IPS-18c (cell line): ENCODE measurements around the gene SCGB1C2.
"Not testable (repeated sequence)": the region's sequence is repeated elsewhere in the genome, so short reads cannot be mapped to it uniquely, and the experiment has no call there.

ENCODE experiments used
- H3K4me3 ChIP-seq: 2 replicates; pipeline ENCODE4 v1.7.0; 2013; ENCODE audit warnings: low read depth, mild to moderate bottlenecking, low read length, moderate library complexity; ENCODE audit not compliant: insufficient read depth
- H3K9me3 ChIP-seq: one replicate; pipeline ENCODE4 v1.6.1; 2013; ENCODE audit warnings: mild to moderate bottlenecking, low read length, moderate library complexity; ENCODE audit not compliant: control insufficient read depth, insufficient read depth

Gene SCGB1C2

DNA sequence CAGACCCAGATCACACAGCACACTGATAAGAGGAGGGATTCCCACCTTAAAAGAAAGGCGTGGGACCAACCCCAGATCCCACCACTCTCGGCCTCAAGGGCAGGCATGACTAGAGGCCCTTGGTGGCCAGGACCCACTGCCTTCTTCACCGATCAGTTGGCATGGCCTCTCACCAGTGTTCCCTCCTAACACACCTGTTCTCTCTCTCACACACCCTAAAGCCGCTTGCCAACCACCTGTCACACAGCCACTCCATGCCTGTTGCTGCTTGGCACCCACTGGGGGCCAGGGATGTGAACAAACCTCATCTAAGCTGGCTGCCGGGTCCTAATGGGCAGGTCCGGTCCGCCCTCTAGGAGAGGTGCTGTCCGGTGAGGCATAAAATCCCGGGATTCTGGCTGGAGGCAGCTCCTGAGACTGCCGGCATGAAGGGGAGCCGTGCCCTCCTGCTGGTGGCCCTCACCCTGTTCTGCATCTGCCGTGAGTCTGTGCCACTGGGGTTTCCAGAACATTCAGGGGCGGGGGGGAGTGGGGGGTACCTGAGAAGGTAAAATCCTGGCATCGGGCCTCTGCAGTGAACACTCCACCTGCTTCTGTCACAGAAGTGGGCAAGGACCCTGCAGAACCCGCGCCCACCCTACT lies at the start of gene SCGB1C2:
Gene SCGB1C2 (plus strand): TSS at position 404 of the 642 bp plus-strand sequence. CDS start 22 bp downstream, at position 426.
- not testable (repeated sequence) for H3K4me3 ChIP-seq, H3K9me3 ChIP-seq

DNA sequence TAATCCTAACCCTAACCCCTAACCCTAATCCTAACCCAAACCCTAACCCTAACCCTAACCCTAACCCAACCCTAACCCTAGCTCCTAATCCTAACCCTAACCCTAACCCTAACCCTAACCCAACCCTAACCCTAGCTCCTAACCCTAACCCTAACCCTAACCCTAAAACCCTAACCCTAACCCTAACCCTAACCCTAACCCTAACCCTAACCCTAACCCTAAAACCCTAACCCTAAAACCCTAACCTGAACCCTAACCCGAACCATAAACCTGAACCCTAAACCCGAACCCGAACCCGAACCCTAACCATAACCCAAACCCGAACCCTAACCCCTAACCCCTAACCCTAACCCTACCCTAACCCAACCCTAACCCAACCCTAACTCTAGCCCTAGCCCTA lies 24.3 kb upstream of the SCGB1C2 start:
- not testable (repeated sequence) for H3K9me3 ChIP-seq, H3K4me3 ChIP-seq

DNA sequence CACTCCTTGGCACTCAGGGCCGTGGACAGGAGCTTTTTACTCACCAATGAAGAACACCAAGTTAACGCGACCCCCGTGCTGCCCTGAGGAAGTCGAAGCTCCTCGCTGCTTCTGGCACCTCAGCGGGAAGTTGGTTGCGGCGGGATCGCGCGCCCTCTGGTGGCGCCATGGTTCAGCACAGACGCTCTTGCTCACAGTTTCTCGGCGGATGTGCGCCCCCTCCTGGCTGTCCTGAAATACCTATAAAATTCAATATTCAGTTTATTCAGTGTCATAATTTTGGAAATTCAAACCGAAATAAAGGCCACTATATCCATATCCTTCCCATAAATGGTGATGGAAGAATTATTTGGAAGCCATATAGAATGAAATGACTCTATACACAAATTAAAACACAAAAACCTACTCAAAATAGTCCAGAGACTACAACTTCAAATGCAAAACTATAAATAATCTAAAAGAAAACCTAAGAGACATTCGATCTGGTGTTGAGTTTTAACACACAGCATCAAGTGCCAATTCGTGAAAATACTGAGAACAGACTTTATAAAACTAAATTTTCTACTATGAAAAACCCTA lies 18.9 kb upstream of the SCGB1C2 start:
- H3K4me3 ChIP-seq, H3K9me3 ChIP-seq: not testable (repeated sequence)

DNA sequence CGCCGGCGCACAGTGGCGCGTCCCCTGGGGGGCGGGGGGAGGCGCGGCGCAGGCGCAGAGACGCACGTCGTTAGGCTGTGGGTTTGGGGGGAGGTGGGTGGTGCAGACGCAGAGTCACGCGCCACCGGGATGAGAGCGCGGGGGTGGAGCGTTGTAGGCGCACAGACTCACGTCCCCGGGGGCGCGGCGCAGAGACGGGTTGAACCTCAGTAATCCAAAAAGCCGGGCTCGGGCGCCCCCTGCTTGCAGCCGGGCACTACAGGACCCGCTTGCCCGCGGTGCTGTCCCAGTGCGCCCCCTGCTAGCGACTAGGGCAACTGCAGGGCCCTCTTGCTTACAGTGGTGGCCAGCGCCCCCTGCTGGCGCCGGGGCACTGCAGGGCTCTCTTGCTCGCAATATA lies 3.4 kb upstream of the SCGB1C2 start:
- not testable (repeated sequence) for H3K4me3 ChIP-seq, H3K9me3 ChIP-seq

DNA sequence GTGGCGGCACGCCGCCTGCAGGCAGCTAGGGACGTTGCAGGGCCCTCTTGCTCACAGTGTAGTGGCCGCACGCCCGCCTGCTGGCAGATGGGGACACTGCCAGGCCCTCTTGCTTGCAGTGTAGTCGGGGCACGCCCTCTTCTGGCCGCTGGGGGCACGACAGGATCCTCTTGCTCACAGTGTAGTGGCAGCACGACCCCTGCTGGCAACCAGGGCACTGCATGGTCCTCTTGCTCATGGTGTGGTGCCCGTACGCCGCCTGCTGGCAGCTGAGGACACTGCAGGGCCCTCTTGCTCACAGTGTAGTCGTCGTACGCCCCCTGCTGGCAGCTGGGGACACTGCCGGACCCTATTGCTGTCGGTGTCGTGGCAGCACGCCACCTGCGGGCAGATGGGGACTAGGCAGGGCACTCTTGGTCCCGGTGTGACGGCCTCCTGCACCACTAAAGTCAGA lies 3.0 kb upstream of the SCGB1C2 start:
- H3K9me3 ChIP-seq, result not testable (repeated sequence)

DNA sequence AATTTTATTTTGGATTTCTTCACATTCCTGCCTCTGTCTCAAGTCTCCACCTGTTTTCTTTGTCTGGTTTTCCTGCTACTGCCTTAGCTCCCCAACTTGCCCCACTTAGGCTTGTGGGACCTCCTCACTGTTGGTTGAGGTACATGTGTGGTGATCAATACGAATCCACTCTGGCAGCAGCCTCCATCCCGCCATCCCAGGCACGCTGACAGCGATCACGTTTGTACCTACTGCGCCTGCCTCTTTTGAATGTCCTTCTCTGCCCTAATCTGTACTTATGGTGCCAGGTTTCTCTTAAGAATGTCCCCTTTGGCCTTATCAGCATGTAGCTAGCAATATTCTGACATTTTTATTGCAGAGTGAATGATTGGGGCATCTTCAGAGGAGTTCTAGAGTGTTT lies 2.3 kb upstream of the SCGB1C2 start:
- not testable (repeated sequence) for H3K9me3 ChIP-seq, H3K4me3 ChIP-seq

More for the DNA sequence above, 3.0 kb upstream of the SCGB1C2 start:
- not testable (repeated sequence) for H3K4me3 ChIP-seq

DNA sequence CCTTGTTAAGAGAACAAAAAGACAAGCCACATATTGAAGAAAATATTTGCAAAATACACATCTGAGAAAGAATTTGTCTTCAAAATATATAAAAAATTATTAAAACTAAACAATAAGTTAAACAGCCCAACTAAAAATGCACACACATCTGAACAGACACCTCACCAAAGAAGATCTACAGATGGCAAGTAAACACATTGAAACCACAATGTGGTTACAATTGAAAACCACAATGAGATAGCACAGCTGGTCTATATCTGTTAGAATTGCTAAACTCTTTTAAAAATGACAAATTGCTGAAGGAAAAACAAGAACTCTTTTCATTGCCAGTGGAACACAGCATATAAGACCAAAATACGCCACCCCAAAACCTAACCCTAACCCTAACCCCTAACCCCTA lies 1.5 kb upstream of the SCGB1C2 start:
- not testable (repeated sequence) for H3K9me3 ChIP-seq, H3K4me3 ChIP-seq

DNA sequence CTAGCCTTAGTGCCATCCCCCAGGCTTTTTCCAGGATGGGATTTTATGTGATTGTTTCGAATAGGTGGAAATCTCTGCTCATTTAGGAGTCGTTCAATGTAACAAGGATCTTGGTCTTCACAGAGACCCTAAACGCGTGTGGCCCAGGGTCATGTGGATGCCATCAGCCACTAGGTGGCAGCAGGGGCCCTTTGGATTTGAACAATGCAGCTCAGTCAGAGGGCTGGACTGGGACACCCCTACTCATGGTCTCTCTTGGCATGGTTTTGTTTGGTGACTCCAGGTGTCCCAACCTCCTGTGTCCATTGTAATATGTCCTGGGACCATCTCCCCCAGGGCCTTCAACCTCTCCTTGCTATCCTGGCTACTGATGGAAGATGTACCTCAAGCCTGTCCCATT lies 838 bp upstream of the SCGB1C2 start:
- not testable (repeated sequence) for H3K4me3 ChIP-seq, H3K9me3 ChIP-seq

DNA sequence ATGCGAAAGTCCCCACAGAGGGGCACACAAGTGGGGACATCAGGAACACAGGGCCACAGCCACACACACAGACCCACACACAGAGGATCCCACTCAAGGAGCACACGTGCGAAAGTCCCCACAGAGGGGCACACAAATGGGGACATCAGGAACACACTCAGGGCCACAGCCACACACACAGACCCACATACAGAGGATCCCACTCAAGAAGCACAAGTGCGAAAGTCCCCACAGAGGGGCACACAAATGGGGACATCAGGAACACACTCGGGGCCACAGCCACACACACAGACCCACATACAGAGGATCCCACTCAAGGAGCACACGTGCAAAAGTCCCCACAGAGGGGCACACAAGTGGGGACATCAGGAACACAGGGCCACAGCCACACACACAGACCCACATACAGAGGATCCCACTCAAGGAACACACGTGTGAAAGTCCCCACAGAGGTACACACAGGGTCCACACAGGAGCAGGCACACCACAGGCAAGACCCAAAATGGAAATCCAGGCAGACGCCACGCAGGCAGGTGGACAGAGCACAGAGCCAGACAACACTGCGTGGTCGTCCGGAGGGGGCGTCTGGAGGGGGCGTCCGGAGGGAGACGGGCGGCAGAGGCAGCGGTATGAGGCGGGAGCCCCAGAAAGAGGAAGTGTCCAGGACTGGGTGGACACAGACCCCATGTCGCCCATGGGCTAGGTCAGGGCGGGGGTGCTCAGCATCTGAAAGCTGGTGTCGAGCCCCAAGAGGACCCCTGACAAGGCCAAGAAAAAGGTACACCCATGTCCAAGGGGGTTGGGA lies 2.2 kb downstream of the SCGB1C2 start:
- not testable (repeated sequence) for H3K4me3 ChIP-seq, H3K9me3 ChIP-seq

DNA sequence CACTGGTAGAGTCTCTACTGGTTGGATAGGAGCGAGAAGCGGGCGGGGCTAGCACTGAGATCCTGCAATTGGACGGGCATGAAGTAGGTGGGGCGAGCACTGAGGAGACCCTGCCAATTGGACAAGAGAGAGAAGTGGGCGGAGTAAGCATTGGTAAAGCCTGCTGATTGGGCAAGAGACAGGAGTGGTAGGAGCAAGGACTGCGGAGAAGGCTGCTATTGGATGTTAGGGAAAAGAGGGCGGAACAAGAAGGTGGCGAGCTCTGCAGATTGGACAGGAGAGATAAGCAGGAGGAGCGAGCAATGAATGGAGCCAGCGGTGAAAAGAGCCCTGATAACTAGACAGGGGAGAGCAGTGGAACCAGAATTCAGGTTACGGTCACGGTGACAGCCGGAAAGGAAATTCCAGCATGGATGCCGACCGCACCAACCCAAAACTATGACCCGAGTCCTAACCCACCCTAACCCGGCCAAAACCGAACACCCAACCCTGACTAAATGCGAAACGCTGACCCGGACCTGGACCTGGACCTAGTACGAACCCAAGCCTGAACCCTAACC lies 4.8 kb downstream of the SCGB1C2 start:
- H3K9me3 ChIP-seq, result peaks cover 2% of the 10 kb centered on the region
- H3K4me3 ChIP-seq, result no peak overlapping the region

DNA sequence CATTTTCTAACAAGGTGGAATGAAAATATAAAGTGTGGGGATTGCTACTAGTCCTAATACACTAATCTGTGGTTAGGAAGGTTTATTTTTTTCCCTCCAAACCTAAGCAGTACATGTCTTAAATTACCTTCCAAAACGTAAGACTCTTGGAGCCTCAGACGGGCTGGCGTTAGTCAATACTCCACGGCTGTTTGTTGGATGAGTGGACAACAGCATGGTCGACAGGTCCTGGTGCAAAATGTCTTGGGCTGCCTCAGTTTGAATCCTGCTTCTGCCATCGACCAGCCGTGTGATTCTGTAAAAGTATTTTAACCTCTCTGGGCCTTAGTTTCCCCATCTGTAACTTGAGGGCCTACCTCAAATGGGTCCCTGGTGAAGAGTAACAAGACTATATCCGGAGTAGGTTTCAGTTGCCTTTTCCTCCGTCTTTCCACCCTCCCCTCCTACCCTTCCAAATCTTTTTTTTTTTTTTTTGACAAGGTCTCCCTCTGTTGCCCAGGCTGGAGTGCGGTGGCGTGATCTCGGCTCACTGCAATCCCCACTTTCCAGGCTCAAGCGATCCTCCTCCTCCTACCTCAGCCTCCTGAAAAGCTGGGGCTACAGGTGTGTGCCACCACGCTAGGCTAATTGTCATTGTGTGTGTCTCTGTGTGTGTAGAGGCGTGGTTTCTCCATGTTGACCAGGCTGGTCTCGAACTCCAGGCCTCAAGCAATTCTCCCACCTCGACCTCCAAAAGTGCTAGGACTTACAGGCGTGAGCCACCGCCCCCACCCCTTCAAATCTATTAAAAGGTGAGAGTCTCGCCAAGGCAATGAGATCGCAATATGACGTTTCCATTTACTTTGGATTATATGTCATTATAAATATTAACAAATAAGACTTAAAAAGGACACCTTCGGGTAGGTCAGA lies 5.8 kb downstream of the SCGB1C2 start:
- Histone ChIP-seq H3K9me3 (peaks cover 2% of the 10 kb centered on the region), H3K4me3 (no peak overlapping the region)

DNA sequence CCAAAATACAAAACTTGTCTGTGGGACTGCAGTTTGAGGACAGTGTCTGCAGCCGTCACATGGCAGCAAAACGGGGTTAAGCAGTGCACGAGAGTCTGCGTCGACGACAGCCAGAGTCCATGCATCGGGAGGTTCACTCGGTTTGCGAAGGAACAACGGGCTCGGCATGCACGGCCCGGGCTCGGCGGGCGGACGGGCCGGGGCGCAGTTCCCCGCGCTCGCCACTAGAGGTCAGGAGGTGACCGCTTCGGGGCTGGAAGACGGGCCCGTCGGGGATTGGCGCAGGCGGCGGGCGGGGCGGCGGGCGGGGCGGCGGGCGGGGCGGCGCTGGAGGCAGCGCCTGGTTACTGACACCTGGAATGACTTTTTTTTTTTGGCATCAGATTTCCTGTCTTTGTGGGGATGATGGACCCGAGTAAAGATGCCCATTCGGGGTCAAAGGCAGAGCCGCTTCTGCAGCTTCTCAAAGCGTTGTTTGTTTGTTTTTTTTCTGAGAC lies 6.5 kb downstream of the SCGB1C2 start:
- H3K9me3 ChIP-seq, result peaks cover 2% of the 10 kb centered on the region
- H3K4me3 ChIP-seq, result no peak overlapping the region

DNA sequence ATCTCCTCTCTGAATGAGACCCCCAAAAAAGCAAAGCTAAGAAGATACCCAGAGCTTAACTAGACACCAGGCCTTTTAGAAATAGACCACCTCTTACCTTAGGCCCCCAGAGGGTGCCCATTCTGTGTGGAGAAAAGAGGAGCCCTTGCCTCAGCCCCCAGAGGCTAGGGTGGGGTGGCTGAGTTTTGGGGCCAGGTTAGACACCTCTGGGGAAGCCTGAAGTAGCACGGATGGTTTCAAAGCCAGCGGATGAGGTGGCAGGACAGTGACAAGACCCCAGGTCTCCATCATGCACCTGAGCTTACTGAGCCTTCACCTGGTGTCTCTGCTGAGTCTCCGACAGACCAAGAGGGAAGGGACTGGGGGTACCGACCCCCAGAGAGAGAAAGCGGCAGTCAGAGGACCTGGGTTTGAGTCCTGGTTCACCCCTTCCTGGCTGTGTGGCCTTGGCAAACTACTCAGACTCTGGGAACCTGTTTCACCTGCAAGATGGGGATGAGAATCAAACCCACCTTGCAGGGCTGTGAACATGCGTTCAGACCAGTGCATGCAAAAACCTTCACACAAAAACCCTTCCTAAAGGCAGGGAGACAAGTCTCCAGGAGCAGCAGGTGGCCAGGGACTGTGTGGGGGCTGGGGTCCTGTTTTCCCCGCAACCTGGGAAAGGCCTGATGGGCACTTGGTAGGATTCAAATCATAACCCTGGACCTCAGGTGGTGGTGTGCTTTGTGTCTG lies 7.7 kb downstream of the SCGB1C2 start:
- no peak overlapping the region for H3K4me3 ChIP-seq
- H3K9me3 ChIP-seq, result peaks cover 2% of the 10 kb centered on the region

DNA sequence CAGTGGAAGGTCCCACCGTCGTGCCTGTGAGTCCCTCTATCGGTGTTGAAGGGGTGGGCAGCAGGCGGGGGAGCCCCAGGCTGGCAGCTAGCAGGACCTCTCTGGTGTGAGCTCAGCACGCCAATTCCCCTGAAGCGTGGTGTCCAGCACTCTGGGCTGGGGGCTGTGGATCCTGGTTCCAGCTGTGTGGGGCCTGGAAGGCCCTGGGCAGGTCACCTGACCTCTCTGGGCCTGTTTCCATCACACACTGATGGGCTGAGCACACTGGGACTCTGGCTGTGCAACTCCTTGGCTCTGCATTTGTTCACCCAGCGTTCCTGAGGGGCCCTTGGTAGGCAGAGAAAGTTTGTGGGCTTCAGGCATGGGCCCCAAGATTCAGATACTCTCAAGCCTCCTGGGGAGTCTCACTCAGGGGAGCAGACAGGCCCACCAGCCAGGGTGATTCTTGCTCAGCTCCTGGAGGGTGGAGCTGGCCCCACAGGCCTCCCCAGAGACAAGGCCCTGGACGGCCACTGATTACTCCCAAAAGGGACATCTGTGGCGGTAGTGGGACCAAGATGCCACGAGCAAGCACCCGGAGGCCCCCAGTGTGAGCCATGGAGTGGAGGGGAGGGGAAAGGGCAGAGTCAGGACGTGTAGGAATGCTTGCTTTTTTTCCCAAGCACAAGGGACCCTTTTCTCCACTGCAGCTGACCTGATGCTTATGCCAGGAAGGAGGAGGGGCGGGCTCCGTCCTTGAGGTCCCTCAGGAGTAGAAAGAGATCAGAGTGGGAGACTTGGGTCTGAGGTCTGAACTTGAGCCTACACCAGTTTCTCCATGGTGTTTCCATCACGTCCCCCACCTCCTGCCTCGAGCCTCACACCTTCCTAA lies 8.5 kb downstream of the SCGB1C2 start:
- H3K4me3 ChIP-seq, result no peak overlapping the region
- peaks cover 2% of the 10 kb centered on the region for H3K9me3 ChIP-seq

DNA sequence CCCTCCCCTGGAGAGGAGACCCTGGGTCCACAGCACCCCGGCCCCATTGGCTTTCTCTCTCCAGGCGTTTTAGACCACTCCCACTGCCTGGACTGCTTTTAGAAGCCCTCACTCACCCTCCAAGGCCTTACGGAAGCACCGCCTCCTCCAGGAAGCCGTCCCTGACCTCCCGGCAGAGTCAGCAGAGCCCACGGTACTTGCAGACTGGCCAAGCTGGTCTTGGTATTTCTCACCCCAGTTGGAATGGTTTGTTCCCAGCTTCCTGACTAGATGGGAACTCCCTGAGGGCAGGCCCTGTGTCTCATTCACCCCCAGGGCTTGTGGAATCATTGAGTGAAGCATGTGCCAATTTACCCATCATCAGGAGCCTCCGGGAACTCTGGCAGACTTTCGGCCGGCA lies 9.2 kb downstream of the SCGB1C2 start:
- H3K4me3 ChIP-seq, result no peak overlapping the region
- H3K9me3 ChIP-seq, result peaks cover 2% of the 10 kb centered on the region
